Measurements from ENCODE around the gene NOP14.
"Not testable (repeated sequence)": the region's sequence is repeated elsewhere in the genome, so short reads cannot be mapped to it uniquely, and the experiment has no call there.

NOP14 gene

GRCh38 chr4:2961811-2962441, 1.3 kb downstream of the NOP14 start:
- no peaks in the 10 kb centered on the region for H3K4me1 ChIP-seq (ENCODE audit: control insufficient read depth, insufficient read depth, low read length)
- no peak overlapping the region for H3K27ac ChIP-seq (ENCODE audit: insufficient read depth, low read depth, low read length, poor library complexity, severe bottlenecking)
- peak overlapping the region; percentile 64 for H3K4me3 ChIP-seq (ENCODE audit: insufficient read depth, low read depth, low read length)
- peaks cover 10% of the 10 kb centered on the region for H3K36me3 ChIP-seq (ENCODE audit: control insufficient read depth, insufficient read depth, low read length)
- peaks cover 13% of the 10 kb centered on the region for H3K27me3 ChIP-seq (ENCODE audit: control insufficient read depth, insufficient read depth, low read length, poor library complexity, severe bottlenecking)
- no peaks in the 10 kb centered on the region for H3K9me3 ChIP-seq (ENCODE audit: control insufficient read depth, low read length)
- 56 to 62% methylated on average over 13 to 14 of the region's 14 CpGs for WGBS, 2 experiments

- Histone ChIP-seq H3K9me3 (ENCODE audit: control insufficient read depth, low read length) (no peaks in the 10 kb centered on the region), H3K36me3 (ENCODE audit: control insufficient read depth, insufficient read depth, low read length) (peaks cover 15% of the 10 kb centered on the region), H3K4me3 (ENCODE audit: insufficient read depth, low read depth, low read length) (peak overlapping the region; percentile 64), H3K4me1 (ENCODE audit: control insufficient read depth, insufficient read depth, low read length) (no peaks in the 10 kb centered on the region), H3K27me3 (ENCODE audit: control insufficient read depth, insufficient read depth, low read length, poor library complexity, severe bottlenecking) (peaks cover 13% of the 10 kb centered on the region), H3K27ac (ENCODE audit: insufficient read depth, low read depth, low read length, poor library complexity, severe bottlenecking) (no peak overlapping the region)
- WGBS, 2 experiments: 78 to 82% methylated on average over 8 of the region's 8 CpGs
Measured at GRCh38 chr4:2961421-2961810, 1.8 kb downstream of the NOP14 start.

- H3K4me3 ChIP-seq (ENCODE audit: insufficient read depth, low read depth, low read length); H3K4me1 ChIP-seq (ENCODE audit: control insufficient read depth, insufficient read depth, low read length); H3K27ac ChIP-seq (ENCODE audit: insufficient read depth, low read depth, low read length, poor library complexity, severe bottlenecking); H3K9me3 ChIP-seq (ENCODE audit: control insufficient read depth, low read length): not testable (repeated sequence)
- peaks cover 24% of the 10 kb centered on the region for H3K36me3 ChIP-seq (ENCODE audit: control insufficient read depth, insufficient read depth, low read length)
- peaks cover 11% of the 10 kb centered on the region for H3K27me3 ChIP-seq (ENCODE audit: control insufficient read depth, insufficient read depth, low read length, poor library complexity, severe bottlenecking)
- WGBS, 2 experiments: 100% methylated on average over 1 of the region's 4 CpGs; no CpG with 5 or more reads in 1 of the 2 experiments
Measured at GRCh38 chr4:2960450-2960849, 2.8 kb downstream of the NOP14 start.

GRCh38 chr4:2958446-2958845, 4.8 kb downstream of the NOP14 start:
- Histone ChIP-seq H3K9me3 (ENCODE audit: control insufficient read depth, low read length) (no peaks in the 10 kb centered on the region), H3K27ac (ENCODE audit: insufficient read depth, low read depth, low read length, poor library complexity, severe bottlenecking) (no peak overlapping the region), H3K4me3 (ENCODE audit: insufficient read depth, low read depth, low read length) (no peak overlapping the region), H3K27me3 (ENCODE audit: control insufficient read depth, insufficient read depth, low read length, poor library complexity, severe bottlenecking) (no peaks in the 10 kb centered on the region), H3K36me3 (ENCODE audit: control insufficient read depth, insufficient read depth, low read length) (peaks cover 34% of the 10 kb centered on the region), H3K4me1 (ENCODE audit: control insufficient read depth, insufficient read depth, low read length) (no peaks in the 10 kb centered on the region)
- 88 to 89% methylated on average over 9 of the region's 9 CpGs for WGBS, 2 experiments

GRCh38 chr4:2955186-2956044, 7.8 kb downstream of the NOP14 start:
- H3K4me3 ChIP-seq (ENCODE audit: insufficient read depth, low read depth, low read length); H3K4me1 ChIP-seq (ENCODE audit: control insufficient read depth, insufficient read depth, low read length); H3K27me3 ChIP-seq (ENCODE audit: control insufficient read depth, insufficient read depth, low read length, poor library complexity, severe bottlenecking); H3K27ac ChIP-seq (ENCODE audit: insufficient read depth, low read depth, low read length, poor library complexity, severe bottlenecking); H3K9me3 ChIP-seq (ENCODE audit: control insufficient read depth, low read length): not testable (repeated sequence)
- H3K36me3 ChIP-seq (ENCODE audit: control insufficient read depth, insufficient read depth, low read length): peaks cover 49% of the 10 kb centered on the region
- 94 to 95% methylated on average over 38 to 44 of the region's 44 CpGs for WGBS, 2 experiments

- H3K4me3 ChIP-seq (ENCODE audit: insufficient read depth, low read depth, low read length): no peak overlapping the region
- no peaks in the 10 kb centered on the region for H3K9me3 ChIP-seq (ENCODE audit: control insufficient read depth, low read length)
- peaks cover 57% of the 10 kb centered on the region for H3K36me3 ChIP-seq (ENCODE audit: control insufficient read depth, insufficient read depth, low read length)
- no peak overlapping the region for H3K27ac ChIP-seq (ENCODE audit: insufficient read depth, low read depth, low read length, poor library complexity, severe bottlenecking)
- H3K27me3 ChIP-seq (ENCODE audit: control insufficient read depth, insufficient read depth, low read length, poor library complexity, severe bottlenecking): no peaks in the 10 kb centered on the region
- no peaks in the 10 kb centered on the region for H3K4me1 ChIP-seq (ENCODE audit: control insufficient read depth, insufficient read depth, low read length)
- 92 to 94% methylated on average over 28 to 33 of the region's 33 CpGs for WGBS, 2 experiments
Measured at GRCh38 chr4:2954358-2955185, 8.6 kb downstream of the NOP14 start.

GRCh38 chr4:2953496-2953895, 9.7 kb downstream of the NOP14 start:
- no peaks in the 10 kb centered on the region for H3K4me1 ChIP-seq (ENCODE audit: control insufficient read depth, insufficient read depth, low read length)
- no peaks in the 10 kb centered on the region for H3K27me3 ChIP-seq (ENCODE audit: control insufficient read depth, insufficient read depth, low read length, poor library complexity, severe bottlenecking)
- H3K36me3 ChIP-seq (ENCODE audit: control insufficient read depth, insufficient read depth, low read length): peaks cover 60% of the 10 kb centered on the region
- no peak overlapping the region for H3K27ac ChIP-seq (ENCODE audit: insufficient read depth, low read depth, low read length, poor library complexity, severe bottlenecking)
- H3K4me3 ChIP-seq (ENCODE audit: insufficient read depth, low read depth, low read length): no peak overlapping the region
- 89 to 96% methylated on average over 6 of the region's 6 CpGs for WGBS, 2 experiments
- H3K9me3 ChIP-seq (ENCODE audit: control insufficient read depth, low read length): no peaks in the 10 kb centered on the region

- WGBS, 2 experiments: 97 to 98% methylated on average over 15 of the region's 16 CpGs
- no peaks in the 10 kb centered on the region for H3K9me3 ChIP-seq (ENCODE audit: control insufficient read depth, low read length)
- no peak overlapping the region for H3K4me3 ChIP-seq (ENCODE audit: insufficient read depth, low read depth, low read length)
- H3K4me1 ChIP-seq (ENCODE audit: control insufficient read depth, insufficient read depth, low read length): no peaks in the 10 kb centered on the region
- H3K27me3 ChIP-seq (ENCODE audit: control insufficient read depth, insufficient read depth, low read length, poor library complexity, severe bottlenecking): no peaks in the 10 kb centered on the region
- peaks cover 55% of the 10 kb centered on the region for H3K36me3 ChIP-seq (ENCODE audit: control insufficient read depth, insufficient read depth, low read length)
- H3K27ac ChIP-seq (ENCODE audit: insufficient read depth, low read depth, low read length, poor library complexity, severe bottlenecking): no peak overlapping the region
Measured at GRCh38 chr4:2950221-2950989, 12.8 kb downstream of the NOP14 start.

GRCh38 chr4:2949782-2950125, 13.5 kb downstream of the NOP14 start:
- no peaks in the 10 kb centered on the region for H3K4me1 ChIP-seq (ENCODE audit: control insufficient read depth, insufficient read depth, low read length)
- WGBS, 2 experiments: 94 to 95% methylated on average over 11 of the region's 11 CpGs
- H3K4me3 ChIP-seq (ENCODE audit: insufficient read depth, low read depth, low read length): no peak overlapping the region
- H3K36me3 ChIP-seq (ENCODE audit: control insufficient read depth, insufficient read depth, low read length): peaks cover 58% of the 10 kb centered on the region
- H3K27ac ChIP-seq (ENCODE audit: insufficient read depth, low read depth, low read length, poor library complexity, severe bottlenecking): no peak overlapping the region
- H3K27me3 ChIP-seq (ENCODE audit: control insufficient read depth, insufficient read depth, low read length, poor library complexity, severe bottlenecking): no peaks in the 10 kb centered on the region
- no peaks in the 10 kb centered on the region for H3K9me3 ChIP-seq (ENCODE audit: control insufficient read depth, low read length)
